Naive thymus-derived CD4-positive, alpha-beta T cell (primary cell): Measurements from ENCODE around the gene FCMR. TPM values are rescaled to one million over a fixed set of nuclear protein-coding genes. Genes with fewer than 3 reads are reported as not detected.

Experiments used
- ATAC-seq: fragments of 150-1000 bp; cut with Tn5 transposase; 2 replicates; pipeline ENCODE4 v1.10.0; 2021; ENCODE audit warnings: mild to moderate bottlenecking, moderate library complexity
- CTCF ChIA-PET: fragments of 350-600 bp; sonication (Branson Sonifier 250); formaldehyde crosslinking; loops from one replicate; lab custom pipeline; 2021; ENCODE audit warnings: antibody characterized with exemption; lab: Charles Lee
- POLR2A ChIA-PET: fragments of 350-600 bp; sonication (Branson Sonifier 250); formaldehyde crosslinking; loops from one replicate; lab custom pipeline; 2021; ENCODE audit warnings: antibody characterized with exemption, inconsistent platforms; lab: Charles Lee
- DNase-seq, 9 donors: peaks; one replicate each; pipeline versions ENCODE4 v3.0.0 to v3.0.0-alpha.2; 2020 to 2022; ENCODE audit warnings: mixed read lengths in 1 of 9
- H3K27ac ChIP-seq: one replicate; pipeline ENCODE4 v1.7.0; 2013; ENCODE audit warnings: mild to moderate bottlenecking, low read depth, low read length, moderate library complexity
- H3K27me3 ChIP-seq, 2 donors: one replicate each; pipeline ENCODE4 v1.7.0; 2013; ENCODE audit warnings: low read length in 2 of 2, mild to moderate bottlenecking in 2 of 2, moderate library complexity in 2 of 2; ENCODE audit not compliant: control insufficient read depth in 2 of 2, insufficient read depth in 2 of 2
- H3K36me3 ChIP-seq, 3 experiments: 1 replicate in 2 of 3; 2 replicates in 1 of 3; pipeline ENCODE4 v1.7.0; 2013; ENCODE audit warnings: low read length in 3 of 3, mild to moderate bottlenecking in 3 of 3, moderate library complexity in 1 of 3; ENCODE audit not compliant: insufficient read depth in 3 of 3, control insufficient read depth in 2 of 3
- H3K4me1 ChIP-seq, 2 donors: one replicate each; pipeline ENCODE4 v1.7.0; 2013; ENCODE audit warnings: low read length in 2 of 2, mild to moderate bottlenecking in 2 of 2, moderate library complexity in 1 of 2; ENCODE audit not compliant: control insufficient read depth in 2 of 2, insufficient read depth in 2 of 2
- H3K4me3 ChIP-seq: 2 replicates; pipeline ENCODE4 v1.7.0; 2013; ENCODE audit warnings: mild to moderate bottlenecking, low read length
- H3K9me3 ChIP-seq, 3 experiments: 1 replicate in 2 of 3; 2 replicates in 1 of 3; pipeline ENCODE4 v1.7.0; 2013; ENCODE audit warnings: low read length in 3 of 3; ENCODE audit not compliant: control insufficient read depth in 2 of 3
- H3K27ac Mint-ChIP-seq, 9 donors: one replicate each; pipeline ENCODE4 v1.8.0; 2020 to 2022; ENCODE audit warnings: mixed read lengths in 9 of 9, mild to moderate bottlenecking in 8 of 9, moderate library complexity in 5 of 9, inconsistent platforms in 2 of 9
- H3K27me3 Mint-ChIP-seq, 5 donors: one replicate each; pipeline ENCODE4 v1.8.0; 2021 to 2022; ENCODE audit warnings: mixed read lengths in 5 of 5, mild to moderate bottlenecking in 1 of 5
- H3K36me3 Mint-ChIP-seq, 5 donors: one replicate each; pipeline ENCODE4 v1.8.0; 2020 to 2022; ENCODE audit warnings: mixed read lengths in 5 of 5, mild to moderate bottlenecking in 3 of 5, inconsistent platforms in 1 of 5
- H3K4me1 Mint-ChIP-seq, 7 donors: one replicate each; pipeline ENCODE4 v1.8.0; 2020 to 2022; ENCODE audit warnings: mixed read lengths in 7 of 7, mild to moderate bottlenecking in 3 of 7, inconsistent platforms in 1 of 7
- H3K4me3 Mint-ChIP-seq, 10 donors: one replicate each; pipeline ENCODE4 v1.8.0; 2020 to 2022; ENCODE audit warnings: mild to moderate bottlenecking in 10 of 10, mixed read lengths in 10 of 10, moderate library complexity in 6 of 10, inconsistent platforms in 2 of 10
- H3K9me3 Mint-ChIP-seq, 11 donors: one replicate each; pipeline ENCODE4 v1.8.0; 2020 to 2022; ENCODE audit warnings: mixed read lengths in 11 of 11, mild to moderate bottlenecking in 4 of 11, inconsistent platforms in 1 of 11, moderate library complexity in 1 of 11
- intact Hi-C, 2 donors: fragments of 100-400 bp; cut with micrococcal nuclease; formaldehyde crosslinking; loops; one replicate each; pipeline ENCODE4 v1.15.1; 2023
- polyA plus RNA-seq, 2 donors: library from polyadenylated mRNA; unstranded; fragments of 300-500 nt; fragmentation: Illumina TruSeq; gene quantifications; one replicate each; pipeline ENCODE4 v1.2.3, GENCODE V29; 2021
- total RNA-seq, 6 experiments: library from RNA in 5 of 6; stranded (reverse) in 5 of 6; gene quantifications; 1 replicate in 5 of 6; 2 replicates in 1 of 6; pipeline ENCODE4 v1.2.3 and lab custom pipeline; 2021 to 2026

FCMR gene
- total and polyA plus RNA-seq, 7 experiments from 2014 or later: 103 to 998 (median 803) TPM

GRCh38 chr1:206909161-206909882 lies 12.4 kb downstream of the FCMR start:
- H3K4me3 ChIP-seq: peak overlapping the region; percentile 35
- DNase-seq (peak; percentile 45 to 75 (median 68)), ATAC-seq (peak; percentile 73)
- CTCF ChIA-PET: interaction anchor here (0.7 to 3.8 kb wide), 20 partner anchors 11 to 186 kb away, joined by 3 to 56 read pairs (median 6); partner anchors contain the start of gene FCMR
- H3K27ac ChIP-seq: peak overlapping the region; percentile 75
- Mint-ChIP-seq H3K4me3 (peak overlapping the region; percentile 66 to 84 (median 79)), H3K4me1 (peaks cover 69 to 94% (median 86%) of the 10 kb centered on the region in 7 donors), H3K27me3 (peaks cover 0 to 6% (median 0%) of the 10 kb centered on the region in 5 donors), H3K36me3 (peaks cover 13 to 59% (median 57%) of the 10 kb centered on the region in 5 donors), H3K9me3 (peaks cover 0 to 5% (median 0%) of the 10 kb centered on the region in 11 donors), H3K27ac (peak overlapping the region in 8 of 9 donors; percentile 91 to 98 (median 95))
- H3K27me3 ChIP-seq: no peaks in the 10 kb centered on the region
- H3K4me1 ChIP-seq: peaks cover 49 to 92% of the 10 kb centered on the region in 2 donors
- H3K9me3 ChIP-seq: no peaks in the 10 kb centered on the region
- intact Hi-C loops: loop anchor here in 1 of 2 donors (1.0 to 5.0 kb wide), 3 partner anchors 8 to 352 kb away; no protein-coding TSS in a partner anchor
- POLR2A ChIA-PET: interaction anchor here (0.6 to 17.9 kb wide), 32 partner anchors 8 to 173 kb away, joined by 3 to 600 read pairs (median 4); partner anchors contain the start of genes FCMR, IL24 and PFKFB2
- peaks cover 29 to 64% (median 50%) of the 10 kb centered on the region in 3 experiments for H3K36me3 ChIP-seq

- Mint-ChIP-seq H3K9me3 (peaks cover 0 to 8% (median 0%) of the 10 kb centered on the region in 11 donors), H3K27ac (peak overlapping the region in 8 of 9 donors; percentile 91 to 98 (median 95)), H3K4me1 (peaks cover 62 to 94% (median 86%) of the 10 kb centered on the region in 7 donors), H3K36me3 (peaks cover 22 to 67% (median 59%) of the 10 kb centered on the region in 5 donors), H3K27me3 (peaks cover 0 to 6% (median 0%) of the 10 kb centered on the region in 5 donors), H3K4me3 (peak overlapping the region; percentile 36 to 81 (median 60))
- H3K9me3 ChIP-seq: no peaks in the 10 kb centered on the region
- H3K27ac ChIP-seq: peak overlapping the region; percentile 75
- CTCF ChIA-PET: interaction anchor here (1.4 to 3.8 kb wide), 11 partner anchors 12 to 173 kb away, joined by 4 to 56 read pairs (median 9); partner anchors contain the start of gene FCMR
- intact Hi-C loops: loop anchor here in 1 of 2 donors (2.0 to 5.0 kb wide), 2 partner anchors 15 to 351 kb away; no protein-coding TSS in a partner anchor
- ATAC-seq (no peak), DNase-seq (no peak)
- H3K36me3 ChIP-seq: peaks cover 29 to 68% (median 41%) of the 10 kb centered on the region in 3 experiments
- H3K4me1 ChIP-seq: peaks cover 48 to 81% of the 10 kb centered on the region in 2 donors
- POLR2A ChIA-PET: interaction anchor here (0.7 to 17.9 kb wide), 23 partner anchors 9 to 414 kb away, joined by 3 to 600 read pairs (median 4); partner anchors contain the start of genes FCMR and IL24
- no peak overlapping the region for H3K4me3 ChIP-seq
- no peaks in the 10 kb centered on the region for H3K27me3 ChIP-seq
Measured at GRCh38 chr1:206908038-206908437, 13.7 kb downstream of the FCMR start.

GRCh38 chr1:206907304-206907991 lies 14.3 kb downstream of the FCMR start:
- DNase-seq (no peak), ATAC-seq (no peak)
- Mint-ChIP-seq H3K9me3 (peaks cover 0 to 8% (median 0%) of the 10 kb centered on the region in 11 donors), H3K36me3 (peaks cover 22 to 67% (median 60%) of the 10 kb centered on the region in 5 donors), H3K4me1 (peaks cover 56 to 94% (median 86%) of the 10 kb centered on the region in 7 donors), H3K4me3 (peak overlapping the region; percentile 49 to 81 (median 64)), H3K27ac (peak overlapping the region in 8 of 9 donors; percentile 91 to 98 (median 95)), H3K27me3 (peaks cover 0 to 6% (median 0%) of the 10 kb centered on the region in 5 donors)
- H3K9me3 ChIP-seq: no peaks in the 10 kb centered on the region
- H3K27me3 ChIP-seq: no peaks in the 10 kb centered on the region
- peak overlapping the region; percentile 75 for H3K27ac ChIP-seq
- intact Hi-C loops: loop anchor here in 1 of 2 donors (5.0 kb wide), 1 partner anchor 350 kb away; no protein-coding TSS in a partner anchor
- H3K4me3 ChIP-seq: no peak overlapping the region
- CTCF ChIA-PET: interaction anchor here (1.4 to 3.8 kb wide), 8 partner anchors 13 to 172 kb away, joined by 4 to 56 read pairs (median 20); partner anchors contain the start of gene FCMR
- peaks cover 44 to 75% of the 10 kb centered on the region in 2 donors for H3K4me1 ChIP-seq
- POLR2A ChIA-PET: interaction anchor here (0.8 to 17.9 kb wide), 15 partner anchors 9 to 415 kb away, joined by 3 to 600 read pairs (median 7); partner anchors contain the start of genes FCMR and IL24
- H3K36me3 ChIP-seq: peaks cover 29 to 66% (median 40%) of the 10 kb centered on the region in 3 experiments

- peaks cover 20 to 54% (median 26%) of the 10 kb centered on the region in 3 experiments for H3K36me3 ChIP-seq
- Mint-ChIP-seq H3K27ac (peak overlapping the region; percentile 79 to 98 (median 93)), H3K9me3 (peaks cover 0 to 8% (median 0%) of the 10 kb centered on the region in 11 donors), H3K4me3 (peak overlapping the region; percentile 60 to 88 (median 78)), H3K27me3 (peaks cover 0 to 6% (median 0%) of the 10 kb centered on the region in 5 donors), H3K4me1 (peaks cover 52 to 94% (median 86%) of the 10 kb centered on the region in 7 donors), H3K36me3 (peaks cover 19 to 65% (median 55%) of the 10 kb centered on the region in 5 donors)
- ATAC-seq (peak; percentile 32), DNase-seq (peak in 7 of 9 donors; percentile 38 to 64 (median 59))
- peak overlapping the region; percentile 17 for H3K4me3 ChIP-seq
- intact Hi-C loops: loop anchor here (1.0 to 5.0 kb wide), 4 partner anchors 8 to 348 kb away; partner anchors contain the start of genes IL20 (in 1 of the 2) and IL24 (in 1 of the 2)
- no peaks in the 10 kb centered on the region for H3K9me3 ChIP-seq
- no peaks in the 10 kb centered on the region for H3K27me3 ChIP-seq
- POLR2A ChIA-PET: interaction anchor here (0.6 to 17.9 kb wide), 26 partner anchors 7 to 233 kb away, joined by 3 to 600 read pairs (median 4); partner anchors contain the start of genes FCMR, IL10, IL20 and IL24
- peaks cover 28 to 72% of the 10 kb centered on the region in 2 donors for H3K4me1 ChIP-seq
- peak overlapping the region; percentile 69 for H3K27ac ChIP-seq
- CTCF ChIA-PET: interaction anchor here (0.9 to 2.9 kb wide), 16 partner anchors 9 to 180 kb away, joined by 3 to 26 read pairs (median 6); partner anchors contain the start of genes FCMR and IL20
Measured at GRCh38 chr1:206905295-206906164, 16.2 kb downstream of the FCMR start.
